ENCODE results near the gene MSN. TPM values are rescaled to one million over a fixed set of nuclear protein-coding genes. Genes with fewer than 3 reads are reported as not detected.

Gene MSN
- polyA plus RNA-seq, 1 donor (not counting 4 experiments of a cell fraction or from before 2014, with no cell fraction given): 421 TPM

DNA sequence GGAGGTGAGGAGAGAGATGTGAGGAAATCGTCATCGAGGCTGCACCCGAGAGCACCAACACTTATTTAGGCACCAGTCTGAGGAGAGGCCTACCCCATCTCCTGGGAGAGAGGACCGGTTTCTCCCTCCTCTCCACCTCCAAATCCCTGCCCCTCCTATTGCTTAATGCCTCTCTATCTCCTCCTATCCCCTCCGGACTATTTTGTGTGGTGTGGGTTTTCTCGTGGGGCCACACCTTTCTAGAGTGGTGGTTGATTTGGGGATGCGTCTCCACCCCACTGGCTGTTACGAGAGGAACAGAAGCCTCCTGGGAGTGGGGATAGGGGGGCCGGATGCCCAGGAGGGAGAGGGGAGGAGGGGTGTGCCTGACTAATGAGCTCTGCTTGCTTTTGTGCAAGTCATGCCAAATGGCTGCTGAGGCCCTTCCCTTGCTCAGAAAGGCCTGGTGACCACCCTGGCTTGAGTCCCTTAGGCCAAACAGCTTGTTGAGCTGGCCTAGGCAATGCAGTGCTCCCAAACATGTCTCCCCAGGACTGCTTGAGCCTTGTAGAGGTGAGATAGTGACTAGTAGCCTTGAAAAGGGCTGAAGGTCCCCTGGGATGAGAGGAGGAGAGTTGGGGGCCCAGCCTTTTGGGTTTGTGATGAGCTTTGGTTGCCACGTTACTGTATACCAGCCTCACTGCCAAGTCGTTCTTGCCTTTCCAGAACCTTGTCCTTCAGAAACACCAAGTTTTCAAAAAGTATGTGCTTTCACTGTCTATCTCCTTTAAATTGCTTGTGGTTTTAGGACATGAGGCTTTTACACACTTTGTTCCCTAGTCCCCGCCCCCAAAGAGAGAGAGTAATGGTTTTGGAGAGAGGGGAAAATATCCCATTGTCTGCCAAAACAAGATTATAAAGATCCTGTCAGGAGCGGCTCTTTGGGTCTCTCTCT lies 1.2 kb downstream of the MSN start:
- H3K9ac ChIP-seq (ENCODE audit: control insufficient read depth, extremely low read depth, insufficient read depth, low read length): peak overlapping the region; percentile 93
- DNase-seq (ENCODE audit: low read depth, low spot score) (peak; percentile 46), FAIRE-seq (peak; percentile 32)
- H2AFZ ChIP-seq (ENCODE audit: control insufficient read depth, low read length): no peak overlapping the region
- peaks cover 58% of the 10 kb centered on the region for H3K79me2 ChIP-seq (ENCODE audit: control insufficient read depth, insufficient read depth, low read length)
- peaks cover 20% of the 10 kb centered on the region for H3K4me1 ChIP-seq (ENCODE audit: control insufficient read depth, extremely low read depth, insufficient read depth, low read length)
- peak overlapping the region; percentile 74 to 82 (median 74) for H3K4me3 ChIP-seq (ENCODE audit: control insufficient read depth in 2 of 3, extremely low read depth in 1 of 3, insufficient read depth in 2 of 3, low read depth in 1 of 3, low read length in 3 of 3)
- peak overlapping the region; percentile 86 for H3K4me2 ChIP-seq (ENCODE audit: control insufficient read depth, extremely low read depth, insufficient read depth, low read depth, low read length)
- no peaks in the 10 kb centered on the region for H4K20me1 ChIP-seq (ENCODE audit: control insufficient read depth, extremely low read depth, insufficient read depth, low read length)
- H3K36me3 ChIP-seq (ENCODE audit: control insufficient read depth in 2 of 2, extremely low read depth in 1 of 2, insufficient read depth in 2 of 2, low read length in 2 of 2): peaks cover 0 to 9% of the 10 kb centered on the region in 2 experiments
- no peaks in the 10 kb centered on the region for H3K9me1 ChIP-seq (ENCODE audit: control insufficient read depth, extremely low read depth, insufficient read depth, low read length)
- H3K27ac ChIP-seq (ENCODE audit: control insufficient read depth, insufficient read depth, low read length): peak overlapping the region; percentile 95
- dilution Hi-C loops (cut with MboI; ENCODE audit: extremely low pct_ligation_motif_present, low sequenced_read_pairs): no loop called here
- TF ChIP-seq, protein P1, sequence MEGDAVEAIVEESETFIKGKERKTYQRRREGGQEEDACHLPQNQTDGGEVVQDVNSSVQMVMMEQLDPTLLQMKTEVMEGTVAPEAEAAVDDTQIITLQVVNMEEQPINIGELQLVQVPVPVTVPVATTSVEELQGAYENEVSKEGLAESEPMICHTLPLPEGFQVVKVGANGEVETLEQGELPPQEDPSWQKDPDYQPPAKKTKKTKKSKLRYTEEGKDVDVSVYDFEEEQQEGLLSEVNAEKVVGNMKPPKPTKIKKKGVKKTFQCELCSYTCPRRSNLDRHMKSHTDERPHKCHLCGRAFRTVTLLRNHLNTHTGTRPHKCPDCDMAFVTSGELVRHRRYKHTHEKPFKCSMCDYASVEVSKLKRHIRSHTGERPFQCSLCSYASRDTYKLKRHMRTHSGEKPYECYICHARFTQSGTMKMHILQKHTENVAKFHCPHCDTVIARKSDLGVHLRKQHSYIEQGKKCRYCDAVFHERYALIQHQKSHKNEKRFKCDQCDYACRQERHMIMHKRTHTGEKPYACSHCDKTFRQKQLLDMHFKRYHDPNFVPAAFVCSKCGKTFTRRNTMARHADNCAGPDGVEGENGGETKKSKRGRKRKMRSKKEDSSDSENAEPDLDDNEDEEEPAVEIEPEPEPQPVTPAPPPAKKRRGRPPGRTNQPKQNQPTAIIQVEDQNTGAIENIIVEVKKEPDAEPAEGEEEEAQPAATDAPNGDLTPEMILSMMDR (optimal IDR thresholded peaks at IDR 0.05 in 1 of 3, IDR thresholded peaks at IDR 0.05 in 1 of 3, conservative IDR thresholded peaks at IDR 0.05 in 1 of 3; ENCODE audit: extremely low read depth in 1 of 3, insufficient read depth in 2 of 3, low read length in 3 of 3): no peak
- TF ChIP-seq EZH2 (IDR thresholded peaks at IDR 0.05; ENCODE audit: low read length): no peak
- H3K9me3 ChIP-seq (ENCODE audit: control insufficient read depth, low read depth, low read length): no peaks in the 10 kb centered on the region
- H3K27me3 ChIP-seq (ENCODE audit: control insufficient read depth, extremely low read depth, insufficient read depth, low read length): no peaks in the 10 kb centered on the region

DNA sequence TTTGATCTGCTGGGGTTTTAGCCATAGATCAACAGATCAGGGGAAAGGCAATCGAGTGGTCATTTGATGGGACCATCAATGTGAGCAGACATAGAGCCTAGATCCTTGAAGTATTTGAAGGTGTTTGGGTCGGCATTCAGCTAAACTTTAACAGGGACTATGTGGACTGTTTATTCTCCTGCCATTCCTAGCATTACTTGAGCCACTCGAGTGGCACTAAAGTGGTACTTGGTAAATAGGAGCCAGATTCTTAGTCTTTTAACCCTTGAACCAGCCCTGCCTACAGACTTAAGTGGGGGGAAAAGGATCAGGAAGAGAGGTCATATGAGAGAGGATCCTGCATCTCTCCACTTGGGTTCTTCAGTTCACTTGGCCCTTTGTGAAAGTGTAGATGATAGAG lies 3.8 kb downstream of the MSN start:
- H3K27me3 ChIP-seq (ENCODE audit: control insufficient read depth, extremely low read depth, insufficient read depth, low read length): no peaks in the 10 kb centered on the region
- H3K4me2 ChIP-seq (ENCODE audit: control insufficient read depth, extremely low read depth, insufficient read depth, low read depth, low read length): peak overlapping the region; percentile 19
- dilution Hi-C loops (cut with MboI; ENCODE audit: extremely low pct_ligation_motif_present, low sequenced_read_pairs): no loop called here
- no peak overlapping the region for H2AFZ ChIP-seq (ENCODE audit: control insufficient read depth, low read length)
- FAIRE-seq (peak; percentile 17), DNase-seq (ENCODE audit: low read depth, low spot score) (no peak)
- no peaks in the 10 kb centered on the region for H4K20me1 ChIP-seq (ENCODE audit: control insufficient read depth, extremely low read depth, insufficient read depth, low read length)
- TF ChIP-seq, protein P1 (optimal IDR thresholded peaks at IDR 0.05 in 1 of 3, IDR thresholded peaks at IDR 0.05 in 1 of 3, conservative IDR thresholded peaks at IDR 0.05 in 1 of 3; ENCODE audit: extremely low read depth in 1 of 3, insufficient read depth in 2 of 3, low read length in 3 of 3): no peak
- TF ChIP-seq EZH2 (IDR thresholded peaks at IDR 0.05; ENCODE audit: low read length): no peak
- peak overlapping the region in 1 of 3 experiments; percentile 11 for H3K4me3 ChIP-seq (ENCODE audit: control insufficient read depth in 2 of 3, extremely low read depth in 1 of 3, insufficient read depth in 2 of 3, low read depth in 1 of 3, low read length in 3 of 3)
- H3K36me3 ChIP-seq (ENCODE audit: control insufficient read depth in 2 of 2, extremely low read depth in 1 of 2, insufficient read depth in 2 of 2, low read length in 2 of 2): peaks cover 0 to 9% of the 10 kb centered on the region in 2 experiments
- H3K79me2 ChIP-seq (ENCODE audit: control insufficient read depth, insufficient read depth, low read length): peaks cover 82% of the 10 kb centered on the region
- no peak overlapping the region for H3K9ac ChIP-seq (ENCODE audit: control insufficient read depth, extremely low read depth, insufficient read depth, low read length)
- H3K9me3 ChIP-seq (ENCODE audit: control insufficient read depth, low read depth, low read length): no peaks in the 10 kb centered on the region
- H3K9me1 ChIP-seq (ENCODE audit: control insufficient read depth, extremely low read depth, insufficient read depth, low read length): no peaks in the 10 kb centered on the region
- peak overlapping the region; percentile 13 for H3K27ac ChIP-seq (ENCODE audit: control insufficient read depth, insufficient read depth, low read length)
- H3K4me1 ChIP-seq (ENCODE audit: control insufficient read depth, extremely low read depth, insufficient read depth, low read length): peaks cover 31% of the 10 kb centered on the region

All from keratinocyte (primary cell).